Heart left ventricle (tissue), 16 donors: ENCODE data around the gene PRRT2. TPM values are rescaled to one million over a fixed set of nuclear protein-coding genes. Genes with fewer than 3 reads are reported as not detected.

Experiments used
- ATAC-seq, 4 donors: fragments of 200-7000 bp; cut with Tn5 transposase; one replicate each; pipeline ENCODE4 v1.9.1; 2020 to 2022; ENCODE audit warnings: moderate library complexity in 4 of 4, mild to moderate bottlenecking in 3 of 4, moderate number of reproducible peaks in 1 of 4
- DNase-seq, 5 donors: peaks; one replicate each; pipeline ENCODE4 v3.0.0-alpha.2; 2020
- H3K27ac ChIP-seq, 12 donors: fragments of 200-600 bp; sonication (generic) in 4 of 12; one replicate each; pipeline versions ENCODE4 v1.5.0 to v1.8.0; 2016 to 2022; ENCODE audit warnings: mild to moderate bottlenecking in 2 of 12
- H3K27me3 ChIP-seq, 9 donors: fragments of 200-600 bp; sonication (generic) in 2 of 9; one replicate each; pipeline versions ENCODE4 v1.5.1 to v1.8.0; 2016 to 2022; ENCODE audit warnings: mild to moderate bottlenecking in 3 of 9
- H3K36me3 ChIP-seq, 9 donors: fragments of 200-600 bp; sonication (generic) in 2 of 9; one replicate each; pipeline versions ENCODE4 v1.5.0 to v1.8.0; 2018 to 2022; ENCODE audit warnings: mild to moderate bottlenecking in 2 of 9
- H3K4me1 ChIP-seq, 12 donors: fragments of 200-600 bp; sonication (generic) in 4 of 12; one replicate each; pipeline versions ENCODE4 v1.5.0 to v1.8.0; 2016 to 2022; ENCODE audit warnings: mild to moderate bottlenecking in 3 of 12
- H3K4me3 ChIP-seq, 12 donors: fragments of 200-600 bp; sonication (generic) in 4 of 12; one replicate each; pipeline versions ENCODE4 v1.5.0 to v1.8.0; 2017 to 2022; ENCODE audit warnings: mild to moderate bottlenecking in 9 of 12, moderate library complexity in 4 of 12
- H3K9me3 ChIP-seq, 12 donors: fragments of 200-600 bp; sonication (generic) in 4 of 12; one replicate each; pipeline versions ENCODE4 v1.5.0 to v1.8.0; 2016 to 2022; ENCODE audit warnings: mild to moderate bottlenecking in 1 of 12
- CTCF ChIP-seq, 12 donors: fragments of 200-600 bp; sonication (generic) in 4 of 12; IDR thresholded peaks; one replicate each; pipeline versions ENCODE4 v1.5.0 to v1.8.0; 2018 to 2022; ENCODE audit warnings: antibody characterized with exemption in 12 of 12, mild to moderate bottlenecking in 5 of 12
- POLR2A ChIP-seq, 2 donors: fragments of 450-650 bp; IDR thresholded peaks; one replicate each; pipeline ENCODE4 v1.6.1; 2017; ENCODE audit warnings: antibody characterized with exemption in 2 of 2, mild to moderate bottlenecking in 2 of 2, moderate library complexity in 2 of 2
- WGBS, 4 donors: extraction: QIAGEN DNeasy Blood & Tissue Kit in 2 of 4; methylation state at CpG; one replicate each; pipeline versions ENCODE4 v1.1.5 to v1.1.7; 2013 to 2018; 5-methylcytosine and 5-hydroxymethylcytosine counted together
- intact Hi-C, 10 donors: fragments of 100-400 bp; cut with DNase I; formaldehyde crosslinking; loops; one replicate each; pipeline versions ENCODE4 v1.11.1 to v1.14.2; 2022
- polyA plus RNA-seq, 2 donors: library from polyadenylated mRNA; stranded (reverse); fragments of 200-250 nt; gene quantifications; one replicate each; pipeline ENCODE4 v1.2.3, GENCODE V29; 2013
- total RNA-seq, 9 donors: library from RNA; depleted of rRNA in 2 of 9; stranded (reverse); fragments of >200 nt in 2 of 9; fragmentation: NEBNext Ultra II Directional in 3 of 9; extraction: Animal tissue kit (Norgen Biotek cat#: 25700) in 3 of 9; gene quantifications; one replicate each; pipeline versions ENCODE4 v1.1.0 to v1.2.4, GENCODE V29; 2016 to 2023
- donor health status: ischemic (EF 13 %, LVEDD 7.1; RV severe dilation, severe dysfunction).
- donor health status: healthy with polysubstance abuse.
- donor health status: DM: no; HTN: yes; CAD: no.
- donor health status: DM: no; HTN: no; CAD: no.
- donor health status: ischemic (EF 25% LVEDD 6.9; RV normal size, moderate dysfunction).
- donor health status: ischemic (EF 25% LVEDD 5.7; RV mildly dilated, moderate dysfunction).
- donor health status: healthy.
- donor health status: DM: yes; HTN: yes; CAD: no.
- donor health status: ischemic (EF 35%, LVEDD 5.7; RV mildly dilated, moderate dysfunction).
- donor health status: nonischemic (EF 11% LVEDD 7.7; RV severe dilation, severe dysfunction).
- donor health status: DM: yes; HTN: yes; CAD: no.
- donor health status: PGD.
- donor health status: ischemic (EF 29% LVEDD 5.4; RV normal size, mild dysfunction).
- donor health status: nonischemic (EF 23%, LVEDD 6.1; RV moderate dilation, normal function).

PRRT2 gene
- total and polyA plus RNA-seq, 11 donors = 0.24 to 3.2 (median 1.3) TPM; not detected in 1

DNA sequence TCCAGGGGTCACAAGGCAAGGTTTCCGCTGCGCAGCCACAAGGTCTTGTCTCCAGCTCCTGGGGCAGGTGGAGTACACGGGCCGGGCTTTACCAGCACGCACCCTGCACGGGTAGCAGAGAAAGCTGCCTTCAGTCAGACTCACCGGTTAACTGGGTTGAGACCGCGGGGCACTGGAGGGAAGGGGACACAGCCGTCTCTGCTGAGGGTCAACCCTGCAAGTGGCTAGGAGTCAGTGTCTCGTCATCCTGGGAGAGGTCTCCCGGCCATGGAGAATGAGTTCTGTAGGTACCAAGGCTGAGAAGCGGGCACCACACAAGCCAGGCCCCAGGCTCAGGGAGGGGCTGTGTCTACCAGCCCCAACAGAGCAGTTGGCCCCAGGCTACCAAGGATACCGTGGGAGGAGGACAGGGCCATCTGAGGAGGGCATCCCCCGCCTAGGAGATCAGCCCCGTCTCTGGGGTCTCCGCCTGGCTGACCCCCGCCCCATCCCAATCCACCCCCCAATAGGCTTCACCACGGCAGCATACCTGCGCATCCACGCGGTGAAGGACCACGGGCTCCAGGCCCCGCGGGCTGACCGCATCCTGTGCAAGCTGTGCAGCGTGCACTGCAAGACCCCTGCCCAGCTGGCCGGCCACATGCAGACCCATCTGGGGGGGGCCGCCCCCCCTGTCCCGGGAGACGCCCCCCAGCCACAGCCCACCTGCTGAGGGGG is 2.8 kb upstream of the PRRT2 start:
- peaks cover 3 to 72% (median 62%) of the 10 kb centered on the region in 12 donors for H3K4me1 ChIP-seq
- H3K4me3 ChIP-seq = peak overlapping the region in 4 of 12 donors; percentile 14 to 77 (median 65)
- peak overlapping the region in 10 of 12 donors; percentile 19 to 99 (median 92) for H3K27ac ChIP-seq
- peak in 2 of 5 donors; percentile 34 to 63 for DNase-seq
- H3K27me3 ChIP-seq = peaks cover 0 to 4% (median 0%) of the 10 kb centered on the region in 9 donors
- H3K36me3 ChIP-seq = peaks cover 0 to 25% (median 18%) of the 10 kb centered on the region in 9 donors
- ATAC-seq = no peak
- intact Hi-C loops = loop anchor here in 2 of 10 donors (5.0 to 10.0 kb wide), 4 partner anchors 168 to 258 kb away; partner anchors contain the start of genes HIRIP3 (in 2 of the 2), INO80E (in 2 of the 2) and ALDOA (in 1 of the 2)
- H3K9me3 ChIP-seq = no peaks in the 10 kb centered on the region
- WGBS, 4 donors = 73 to 84% (median 74%) methylated on average over 6 to 31 of the region's 31 CpGs
- no peak for TF ChIP-seq POLR2A (IDR thresholded peaks at IDR 0.05)

DNA sequence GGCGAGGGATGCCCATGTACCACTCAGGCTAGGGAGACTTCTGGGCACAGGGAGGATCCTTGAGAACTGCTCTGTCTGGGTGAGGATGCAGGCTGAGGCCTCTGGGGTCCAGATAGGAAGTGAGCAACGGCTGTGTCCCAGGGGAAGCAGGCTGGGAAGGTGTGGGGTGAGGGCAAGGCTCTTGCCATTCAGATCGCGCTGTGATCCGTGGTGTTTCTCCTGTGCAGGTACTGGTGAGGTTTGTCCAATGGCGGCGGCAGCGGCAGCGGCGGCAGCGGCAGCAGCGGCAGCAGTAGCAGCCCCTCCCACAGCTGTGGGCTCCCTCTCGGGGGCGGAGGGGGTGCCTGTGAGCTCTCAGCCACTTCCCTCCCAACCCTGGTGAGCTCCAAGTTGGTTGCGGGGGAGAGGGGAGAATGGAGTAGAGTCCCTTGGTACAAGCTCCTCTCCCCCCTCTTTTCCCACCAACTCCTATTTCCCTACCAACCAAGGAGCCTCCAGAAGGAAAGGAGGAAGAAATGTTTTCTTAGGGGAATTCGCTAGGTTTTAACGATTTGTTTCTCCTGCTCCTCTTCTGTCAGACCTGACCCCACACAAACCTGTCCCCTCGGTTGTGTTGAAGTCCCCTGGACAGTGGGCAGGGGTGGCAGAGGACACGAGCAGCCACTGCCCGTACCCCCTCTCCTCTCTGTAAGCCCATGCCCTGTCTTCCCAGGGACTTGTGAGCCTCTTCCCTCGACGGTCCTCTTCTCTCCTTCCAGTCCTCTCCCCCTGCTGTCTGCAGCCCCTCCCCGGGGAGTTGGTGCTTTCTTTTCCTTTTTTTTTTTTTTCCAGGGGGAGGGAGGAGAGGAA is 1.9 kb upstream of the PRRT2 start:
- intact Hi-C loops = loop anchor here in 6 of 10 donors (5.0 to 10.0 kb wide), 7 partner anchors 37 to 257 kb away; partner anchors contain the start of genes HIRIP3 (in 3 of the 6), INO80E (in 3 of the 6) and ALDOA (in 1 of the 6)
- peak in 2 of 5 donors; percentile 32 to 54 for DNase-seq
- peak overlapping the region in 5 of 12 donors; percentile 1 to 63 (median 17) for H3K4me3 ChIP-seq
- H3K27me3 ChIP-seq = peaks cover 0 to 4% (median 0%) of the 10 kb centered on the region in 9 donors
- TF ChIP-seq CTCF (IDR thresholded peaks at IDR 0.05) (no peak), POLR2A (IDR thresholded peaks at IDR 0.05) (no peak)
- 49 to 53% (median 51%) methylated on average over 20 to 23 of the region's 23 CpGs for WGBS, 4 donors
- no peaks in the 10 kb centered on the region for H3K9me3 ChIP-seq
- peaks cover 0 to 25% (median 18%) of the 10 kb centered on the region in 9 donors for H3K36me3 ChIP-seq
- H3K4me1 ChIP-seq = peaks cover 3 to 72% (median 59%) of the 10 kb centered on the region in 12 donors
- ATAC-seq = no peak
- H3K27ac ChIP-seq = peak overlapping the region in 11 of 12 donors; percentile 47 to 99 (median 92)

DNA sequence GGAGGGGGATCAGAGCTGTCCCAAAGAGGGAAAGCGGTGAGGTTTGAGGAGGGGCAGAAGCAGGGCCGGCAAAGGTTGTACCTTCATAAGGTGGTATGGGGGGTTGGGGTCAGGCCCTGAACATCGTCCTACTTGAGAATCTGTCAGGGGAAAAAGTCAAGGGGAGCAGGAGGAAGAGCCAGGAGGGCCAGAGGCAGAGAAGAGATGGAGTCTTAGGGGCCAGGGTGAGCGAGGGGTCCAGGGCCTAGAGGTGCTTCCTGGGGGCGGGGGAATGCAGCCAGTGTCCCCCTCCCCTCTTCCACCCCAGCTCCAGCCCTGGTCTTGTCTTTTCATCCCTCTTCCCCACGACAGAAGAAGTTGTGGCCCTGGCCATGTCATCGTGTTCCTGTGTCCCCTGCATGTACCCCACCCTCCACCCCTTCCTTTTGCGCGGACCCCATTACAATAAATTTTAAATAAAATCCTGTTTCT is 1.3 kb upstream of the PRRT2 start:
- ATAC-seq (no peak), DNase-seq (peak in 1 of 5 donors; percentile 43)
- intact Hi-C loops = loop anchor here in 5 of 10 donors (5.0 to 10.0 kb wide), 5 partner anchors 37 to 194 kb away; partner anchors contain the start of genes HIRIP3 (in 1 of the 5) and INO80E (in 1 of the 5)
- Histone ChIP-seq H3K9me3 (no peaks in the 10 kb centered on the region), H3K27me3 (peaks cover 0 to 4% (median 0%) of the 10 kb centered on the region in 9 donors), H3K4me1 (peaks cover 3 to 76% (median 63%) of the 10 kb centered on the region in 12 donors), H3K4me3 (peak overlapping the region in 9 of 12 donors; percentile 53 to 73 (median 64)), H3K27ac (peak overlapping the region in 11 of 12 donors; percentile 82 to 99 (median 93)), H3K36me3 (peaks cover 0 to 25% (median 18%) of the 10 kb centered on the region in 9 donors)
- 22 to 26% (median 24%) methylated on average over 9 of the region's 9 CpGs for WGBS, 4 donors
- TF ChIP-seq CTCF (IDR thresholded peaks at IDR 0.05) = no peak
- TF ChIP-seq POLR2A (IDR thresholded peaks at IDR 0.05) = no peak
